K562 (cell line): Measurements from ENCODE around the gene NXF1. TPM values are rescaled to one million over a fixed set of nuclear protein-coding genes. Genes with fewer than 3 reads are reported as not detected.
A peak's percentile ranks its signal among the peaks of the same experiment; 100 is the strongest.

ENCODE experiments used
- CBFB ChIP-seq: sonication (generic); formaldehyde crosslinking; IDR thresholded peaks from 2 replicates; pipeline ENCODE4 v1.4.0; 2020; ENCODE audit warnings: mild to moderate bottlenecking, missing genetic modification reagents
- CHD2 ChIP-seq: IDR thresholded peaks from 2 replicates; pipeline ENCODE4 v1.6.1; 2011; ENCODE audit warnings: low read depth, low read length
- ELF4 ChIP-seq: fragments of 450-650 bp; formaldehyde crosslinking; IDR thresholded peaks from 2 replicates; pipeline ENCODE4 v1.4.0; 2022; ENCODE audit warnings: missing genetic modification characterization
- ILK ChIP-seq: fragments of 450-650 bp; IDR thresholded peaks from 2 replicates; pipeline ENCODE4 v1.6.1; 2016; ENCODE audit warnings: missing genetic modification characterization, low read depth, mild to moderate bottlenecking, missing compliant biosample characterization, moderate library complexity, borderline replicate concordance
- JUN ChIP-seq, 2 experiments: sonication (generic) in 1 of 2; formaldehyde crosslinking in 1 of 2; IDR thresholded peaks; 2 replicates each; pipeline versions ENCODE4 v1.6.1 to v1.8.0; 2012 to 2022; ENCODE audit warnings: borderline replicate concordance in 2 of 2, mild to moderate bottlenecking in 2 of 2, improper control_type of control experiment in 1 of 2, low read depth in 1 of 2, low read length in 1 of 2, missing genetic modification reagents in 1 of 2
- NFYB ChIP-seq: IDR thresholded peaks from 2 replicates; pipeline ENCODE4 v1.6.1; 2011; ENCODE audit warnings: mild to moderate bottlenecking, moderate library complexity; ENCODE audit not compliant: insufficient read length; ENCODE audit errors: extremely low read depth
- PURB ChIP-seq: sonication (generic); formaldehyde crosslinking; IDR thresholded peaks from 2 replicates; pipeline ENCODE4 v1.9.0; 2021; ENCODE audit warnings: low read depth, mild to moderate bottlenecking, missing genetic modification reagents
- SETDB1 ChIP-seq: IDR thresholded peaks from one replicate; pipeline ENCODE4 v1.6.1; 2012; ENCODE audit warnings: low read length, control low read depth, inconsistent platforms
- TAF15 ChIP-seq: fragments of 200-400 bp; formaldehyde crosslinking; IDR thresholded peaks from 2 replicates; pipeline ENCODE4 v1.6.1; 2017; ENCODE audit warnings: mild to moderate bottlenecking, low read depth, low read length, moderate library complexity
- TEAD4 ChIP-seq, 2 experiments: sonication (generic) in 1 of 2; formaldehyde crosslinking in 1 of 2; IDR thresholded peaks; 2 replicates each; pipeline versions ENCODE4 v1.6.1 to v1.8.0; 2012 to 2022; ENCODE audit warnings: borderline replicate concordance in 1 of 2, inconsistent platforms in 1 of 2, low read length in 1 of 2, mild to moderate bottlenecking in 1 of 2, missing genetic modification reagents in 1 of 2
- ZEB2 ChIP-seq: fragments of 450-650 bp; IDR thresholded peaks from 2 replicates; pipeline ENCODE4 v1.6.1; 2016
- ZNF12 ChIP-seq: sonication (generic); formaldehyde crosslinking; IDR thresholded peaks from 2 replicates; pipeline ENCODE4 v1.4.0; 2020; ENCODE audit warnings: mild to moderate bottlenecking, missing genetic modification reagents
- ZNF274 ChIP-seq: IDR thresholded peaks from 2 replicates; pipeline ENCODE4 v1.6.1; 2011; ENCODE audit warnings: low read depth, mild to moderate bottlenecking, low read length, moderate library complexity, borderline replicate concordance
- ZNF444 ChIP-seq: fragments of 250-450 bp; sonication (Bioruptor Pico); IDR thresholded peaks from 2 replicates; pipeline ENCODE4 v1.4.0; 2020; ENCODE audit warnings: mild to moderate bottlenecking, moderate library complexity
- ZNF707 ChIP-seq: fragments of 250-450 bp; sonication (Bioruptor Pico); conservative IDR thresholded peaks from 2 replicates; pipeline ENCODE4 v1.8.0; 2022; ENCODE audit warnings: inconsistent platforms, mild to moderate bottlenecking, moderate library complexity
- polyA plus RNA-seq, 8 experiments: library from polyadenylated mRNA; depleted of rRNA in 4 of 8; stranded (reverse) in 5 of 8; unstranded in 3 of 8; fragments of >200 nt; fragmentation: Nextera tagmentation in 2 of 8; fragmentation: Illumina TruSeq in 1 of 8; extraction: Ambion mirVana in 2 of 8; extraction: Trizol in 1 of 8; gene quantifications; 2 replicates each; pipeline versions ENCODE4 v1.2.1 to v1.2.3, GENCODE V29; 2011 to 2014; ENCODE audit warnings: inconsistent platforms in 1 of 8, missing spikeins in 1 of 8
- total RNA-seq, 7 experiments: library from RNA; depleted of rRNA in 6 of 7; stranded (reverse); fragments of >200 nt in 6 of 7; fragmentation: Illumina TruSeq in 2 of 7; extraction: Trizol in 2 of 7; gene quantifications; 2 replicates each; pipeline versions ENCODE4 v1.2.1 to v1.2.3, GENCODE V29; 2011 to 2021; ENCODE audit warnings: low replicate concordance in 1 of 7
- TF ChIP-seq, protein P1 (sequence below): fragments of 450-650 bp; formaldehyde crosslinking; IDR thresholded peaks from 2 replicates; pipeline ENCODE4 v1.4.0; 2022; ENCODE audit warnings: missing genetic modification characterization
- TF ChIP-seq, protein P2 (sequence below), 2 experiments: fragments of 450-650 bp in 1 of 2; sonication (generic) in 1 of 2; formaldehyde crosslinking in 1 of 2; IDR thresholded peaks in 1 of 2; conservative IDR thresholded peaks in 1 of 2; 2 replicates each; pipeline versions ENCODE4 v1.6.1 to v1.8.1; 2016 to 2023; ENCODE audit warnings: mild to moderate bottlenecking in 2 of 2, moderate library complexity in 2 of 2, inconsistent platforms in 1 of 2, missing genetic modification reagents in 1 of 2
- TF ChIP-seq, protein P3 (sequence below): fragments of 250-450 bp; sonication (Bioruptor Pico); IDR thresholded peaks from 2 replicates; pipeline ENCODE4 v1.9.0; 2021; ENCODE audit warnings: mild to moderate bottlenecking
- TF ChIP-seq, protein P4 (sequence below): sonication (generic); IDR thresholded peaks from 2 replicates; pipeline ENCODE4 v1.6.1; 2016
- TF ChIP-seq, protein P5 (sequence below): sonication (generic); formaldehyde crosslinking; IDR thresholded peaks from 2 replicates; pipeline ENCODE4 v1.8.0; 2022; ENCODE audit warnings: mild to moderate bottlenecking, missing genetic modification reagents, borderline replicate concordance

Gene NXF1
- total and polyA plus RNA-seq, 9 of the 15 experiments (the other 6 are each of a cell fraction or from before 2014, with no cell fraction given) = 18.1 to 98.3 (median 35.8) TPM

DNA sequence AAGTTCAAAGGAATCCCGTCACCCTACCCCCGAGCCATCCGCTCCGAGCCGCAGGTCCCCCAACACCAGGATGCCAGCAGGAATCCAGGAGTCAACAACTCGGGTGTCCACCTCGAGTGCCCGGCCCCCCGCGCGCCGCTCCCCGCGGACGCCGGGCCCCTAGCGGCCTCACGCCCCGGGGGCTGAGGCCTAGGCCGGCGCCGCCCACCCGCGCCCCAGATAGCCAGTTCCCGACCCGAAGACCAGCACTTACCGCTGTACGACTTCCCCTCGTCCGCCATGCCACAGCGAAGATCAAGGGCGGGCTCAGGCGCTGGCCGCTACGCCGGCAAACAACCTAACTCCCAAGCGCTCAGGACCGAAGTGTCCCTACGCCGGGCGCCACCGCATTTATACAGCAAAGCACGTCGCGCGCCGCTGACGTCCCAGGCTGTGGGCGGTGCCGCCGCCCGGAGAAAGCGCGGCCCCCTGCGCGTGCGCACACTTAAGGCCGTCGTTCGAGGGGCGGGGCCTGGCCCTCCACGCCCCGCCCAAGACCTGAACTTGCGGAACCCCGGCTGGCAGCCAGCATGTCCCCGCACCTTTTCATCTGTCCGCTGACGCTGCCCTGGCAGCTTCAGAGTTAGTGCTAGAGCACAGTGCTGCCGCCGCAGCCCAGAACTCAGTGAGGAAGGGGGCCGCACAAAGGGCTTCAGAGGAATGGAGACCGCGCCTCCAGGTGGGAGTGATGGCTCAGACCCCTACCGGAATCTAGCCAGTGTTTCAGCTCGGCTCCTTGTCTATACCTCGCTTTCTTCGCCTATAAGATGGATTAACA is at the start of gene NXF1 (continued):
- TF ChIP-seq, protein P1, sequence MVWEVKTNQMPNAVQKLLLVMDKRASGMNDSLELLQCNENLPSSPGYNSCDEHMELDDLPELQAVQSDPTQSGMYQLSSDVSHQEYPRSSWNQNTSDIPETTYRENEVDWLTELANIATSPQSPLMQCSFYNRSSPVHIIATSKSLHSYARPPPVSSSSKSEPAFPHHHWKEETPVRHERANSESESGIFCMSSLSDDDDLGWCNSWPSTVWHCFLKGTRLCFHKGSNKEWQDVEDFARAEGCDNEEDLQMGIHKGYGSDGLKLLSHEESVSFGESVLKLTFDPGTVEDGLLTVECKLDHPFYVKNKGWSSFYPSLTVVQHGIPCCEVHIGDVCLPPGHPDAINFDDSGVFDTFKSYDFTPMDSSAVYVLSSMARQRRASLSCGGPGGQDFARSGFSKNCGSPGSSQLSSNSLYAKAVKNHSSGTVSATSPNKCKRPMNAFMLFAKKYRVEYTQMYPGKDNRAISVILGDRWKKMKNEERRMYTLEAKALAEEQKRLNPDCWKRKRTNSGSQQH = no peak
- peak; percentile 22; the same call in 1 of the 2 replicates for TF ChIP-seq CHD2
- TF ChIP-seq TEAD4 (IDR thresholded peaks at IDR 0.05; ENCODE audit: low read length) = peak; percentile 20; the same call in 1 of the 2 replicates
- TF ChIP-seq TEAD4 (CRISPR knock-in tag; IDR thresholded peaks at IDR 0.05; ENCODE audit: borderline replicate concordance) = no peak
- no peak for TF ChIP-seq JUN (IDR thresholded peaks at IDR 0.05; ENCODE audit: borderline replicate concordance, low read depth, low read length)
- TF ChIP-seq JUN (CRISPR knock-in tag; IDR thresholded peaks at IDR 0.05; ENCODE audit: borderline replicate concordance) = peak; percentile 61
- no peak; the same call in 1 of the 2 replicates for TF ChIP-seq ZNF274
- no peak for TF ChIP-seq CBFB
- no peak for TF ChIP-seq TAF15
- TF ChIP-seq, protein P2, sequence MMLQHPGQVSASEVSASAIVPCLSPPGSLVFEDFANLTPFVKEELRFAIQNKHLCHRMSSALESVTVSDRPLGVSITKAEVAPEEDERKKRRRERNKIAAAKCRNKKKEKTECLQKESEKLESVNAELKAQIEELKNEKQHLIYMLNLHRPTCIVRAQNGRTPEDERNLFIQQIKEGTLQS (IDR thresholded peaks at IDR 0.05) = no peak
- TF ChIP-seq, protein P2 (CRISPR knock-in tag; conservative IDR thresholded peaks at IDR 0.05) = peak; percentile 71; the same call in 1 of the 2 replicates
- no peak for TF ChIP-seq ZNF707
- no peak for TF ChIP-seq NFYB
- TF ChIP-seq ZEB2 = no peak
- TF ChIP-seq, protein P3, sequence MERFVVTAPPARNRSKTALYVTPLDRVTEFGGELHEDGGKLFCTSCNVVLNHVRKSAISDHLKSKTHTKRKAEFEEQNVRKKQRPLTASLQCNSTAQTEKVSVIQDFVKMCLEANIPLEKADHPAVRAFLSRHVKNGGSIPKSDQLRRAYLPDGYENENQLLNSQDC = peak; percentile 90; the same call in 1 of the 2 replicates
- TF ChIP-seq SETDB1 = no peak
- no peak for TF ChIP-seq ZNF444 (CRISPR knock-in tag)
- TF ChIP-seq ILK (tag) = no peak
- peak; percentile 60; the same call in 1 of the 2 replicates for TF ChIP-seq ZNF12
- TF ChIP-seq ELF4 (CRISPR knock-in tag) = 0 out of 2 replicates have a peak, but pooled peaks have one; percentile 34
- no peak for TF ChIP-seq PURB (CRISPR knock-in tag)
- TF ChIP-seq, protein P4, sequence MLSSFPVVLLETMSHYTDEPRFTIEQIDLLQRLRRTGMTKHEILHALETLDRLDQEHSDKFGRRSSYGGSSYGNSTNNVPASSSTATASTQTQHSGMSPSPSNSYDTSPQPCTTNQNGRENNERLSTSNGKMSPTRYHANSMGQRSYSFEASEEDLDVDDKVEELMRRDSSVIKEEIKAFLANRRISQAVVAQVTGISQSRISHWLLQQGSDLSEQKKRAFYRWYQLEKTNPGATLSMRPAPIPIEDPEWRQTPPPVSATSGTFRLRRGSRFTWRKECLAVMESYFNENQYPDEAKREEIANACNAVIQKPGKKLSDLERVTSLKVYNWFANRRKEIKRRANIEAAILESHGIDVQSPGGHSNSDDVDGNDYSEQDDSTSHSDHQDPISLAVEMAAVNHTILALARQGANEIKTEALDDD = no peak
- TF ChIP-seq, protein P5, sequence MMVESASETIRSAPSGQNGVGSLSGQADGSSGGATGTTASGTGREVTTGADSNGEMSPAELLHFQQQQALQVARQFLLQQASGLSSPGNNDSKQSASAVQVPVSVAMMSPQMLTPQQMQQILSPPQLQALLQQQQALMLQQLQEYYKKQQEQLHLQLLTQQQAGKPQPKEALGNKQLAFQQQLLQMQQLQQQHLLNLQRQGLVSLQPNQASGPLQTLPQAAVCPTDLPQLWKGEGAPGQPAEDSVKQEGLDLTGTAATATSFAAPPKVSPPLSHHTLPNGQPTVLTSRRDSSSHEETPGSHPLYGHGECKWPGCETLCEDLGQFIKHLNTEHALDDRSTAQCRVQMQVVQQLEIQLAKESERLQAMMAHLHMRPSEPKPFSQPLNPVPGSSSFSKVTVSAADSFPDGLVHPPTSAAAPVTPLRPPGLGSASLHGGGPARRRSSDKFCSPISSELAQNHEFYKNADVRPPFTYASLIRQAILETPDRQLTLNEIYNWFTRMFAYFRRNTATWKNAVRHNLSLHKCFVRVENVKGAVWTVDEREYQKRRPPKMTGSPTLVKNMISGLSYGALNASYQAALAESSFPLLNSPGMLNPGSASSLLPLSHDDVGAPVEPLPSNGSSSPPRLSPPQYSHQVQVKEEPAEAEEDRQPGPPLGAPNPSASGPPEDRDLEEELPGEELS = peak; percentile 93; the same call in 1 of the 2 replicates
